HG03280 (cell line): Measurements from ENCODE around the gene WDR49.

Source experiments
- ATAC-seq: cut with Tn5 transposase; IDR thresholded peaks from one replicate; pipeline ENCODE4 v1.9.1; 2021; ENCODE audit warnings: mild to moderate bottlenecking, moderate library complexity; ENCODE audit not compliant: unreplicated experiment

The WDR49 gene

DNA sequence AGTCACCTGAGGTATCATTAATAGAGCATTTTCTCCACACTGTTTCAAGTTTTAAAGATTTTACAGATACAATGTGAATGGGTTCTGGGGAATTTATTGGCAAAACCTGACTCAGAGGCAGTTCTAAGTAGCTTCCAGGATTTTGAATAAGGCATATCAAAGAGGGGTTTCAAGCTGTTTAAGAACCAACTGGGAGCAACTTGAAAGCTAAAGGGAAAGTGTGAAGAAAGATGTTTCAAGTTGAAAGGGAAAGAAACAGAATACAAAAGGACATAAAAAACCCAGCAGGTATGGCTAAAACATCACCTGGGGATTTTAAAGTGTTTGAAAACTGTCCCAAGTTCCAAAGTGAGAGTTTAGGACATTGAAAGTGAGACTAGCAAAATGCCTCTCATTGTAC is 162.1 kb downstream of the WDR49 start:
- no peak for ATAC-seq

GRCh38 chr3:167489571-167489970 is 164.2 kb downstream of the WDR49 start:
- ATAC-seq: no peak

- ATAC-seq: no peak
Measured at GRCh38 chr3:167487556-167487955, 166.2 kb downstream of the WDR49 start.

DNA sequence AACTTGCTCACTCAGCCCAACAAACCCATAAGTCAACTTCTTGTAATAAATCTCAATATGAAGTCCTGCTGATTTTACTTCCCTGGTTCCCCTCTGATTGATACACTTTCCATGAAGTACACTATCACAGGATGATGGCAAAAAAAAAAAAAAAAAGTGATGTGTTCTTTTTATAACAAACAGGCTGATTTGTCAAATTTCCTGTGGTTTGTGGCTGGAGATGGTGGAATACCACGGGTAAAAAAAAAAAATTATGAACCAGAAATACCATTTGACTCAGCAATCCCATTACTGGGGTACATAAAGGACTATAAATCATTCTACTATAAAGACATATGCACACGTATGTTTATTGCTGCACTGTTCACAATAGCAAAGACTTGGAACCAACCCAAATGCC is 169.2 kb downstream of the WDR49 start:
- no peak for ATAC-seq

DNA sequence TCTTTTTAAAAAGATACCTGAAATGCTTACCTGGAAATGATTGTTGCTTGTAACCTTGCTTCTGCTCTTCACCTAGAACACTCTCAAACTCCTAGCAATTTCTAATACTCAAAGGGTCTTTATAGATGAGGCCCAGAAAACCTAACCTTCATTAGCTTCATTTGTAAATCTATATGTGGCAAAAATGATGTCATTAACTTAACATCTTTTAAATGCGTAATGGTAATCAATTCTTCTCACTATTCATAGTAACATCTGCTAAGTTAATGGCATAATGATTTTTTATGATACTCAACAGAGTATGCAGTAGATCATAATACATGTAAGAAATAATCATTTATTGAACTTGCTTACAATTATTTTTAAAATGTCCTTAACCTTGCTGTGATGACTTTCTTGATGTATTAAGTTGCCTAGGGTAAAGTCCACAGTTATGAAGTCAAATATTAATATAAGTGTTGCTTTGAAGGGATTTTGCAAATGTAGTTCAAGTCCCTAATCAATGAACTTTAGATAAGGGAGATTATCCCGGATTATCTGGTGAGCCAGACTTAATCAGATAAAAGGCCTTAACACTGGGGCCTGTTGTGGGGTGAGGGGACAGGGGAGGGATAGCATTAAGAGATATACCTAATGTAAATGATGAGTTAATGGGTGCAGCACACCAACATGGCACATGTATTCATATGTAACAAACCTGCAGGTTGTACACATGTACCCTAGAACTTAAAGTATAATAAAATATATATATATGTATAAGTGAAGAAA is 169.8 kb downstream of the WDR49 start:
- ATAC-seq: no peak

- no peak for ATAC-seq
Measured at GRCh38 chr3:167481164-167481563, 172.6 kb downstream of the WDR49 start.

- no peak for ATAC-seq
Measured at GRCh38 chr3:167480748-167481147, 173.0 kb downstream of the WDR49 start.

DNA sequence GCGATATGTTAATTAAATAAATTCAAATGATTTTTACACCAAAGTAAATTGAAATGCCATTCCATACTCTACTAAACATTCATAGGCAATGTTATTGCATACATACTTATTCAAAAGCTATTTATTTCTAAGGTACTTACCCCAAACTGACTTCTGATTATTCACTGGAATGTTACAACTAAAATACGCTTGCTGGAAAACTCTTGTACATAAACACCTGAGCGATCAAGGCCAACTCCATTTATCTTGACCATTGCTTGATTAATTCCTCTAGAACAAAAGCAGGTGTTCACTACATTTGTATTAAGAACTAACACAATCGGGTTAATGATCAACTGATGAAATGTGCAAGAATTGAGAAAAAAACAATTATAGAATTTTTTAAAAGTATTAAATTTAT is 179.9 kb downstream of the WDR49 start, which contains the start of gene SERPINI2:
Gene SERPINI2 (minus strand): TSS at position 180 of the 400 bp plus-strand sequence. CDS start 2,208 bp downstream, outside the sequence.
- no peak for ATAC-seq

DNA sequence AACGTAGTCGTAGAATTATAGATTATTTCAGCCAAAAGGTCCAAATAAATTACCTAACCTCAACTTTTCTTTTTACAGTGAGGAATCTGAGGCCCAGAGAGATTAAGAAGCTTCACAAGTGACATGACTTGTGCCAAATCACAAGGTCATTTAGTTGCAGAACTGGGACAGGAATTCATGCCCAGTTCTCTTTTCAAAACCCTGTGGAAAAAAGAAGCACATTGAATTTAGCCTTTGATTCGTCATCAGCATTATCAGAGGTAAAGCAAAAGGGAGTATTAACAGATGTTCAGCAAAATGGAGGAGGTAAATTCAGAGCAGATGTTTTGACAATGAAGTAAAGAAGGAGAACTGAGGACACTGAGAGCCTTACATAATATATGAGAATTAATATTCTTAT is 184.4 kb downstream of the WDR49 start:
- no peak for ATAC-seq

GRCh38 chr3:167467848-167468611 is 185.7 kb downstream of the WDR49 start:
- no peak for ATAC-seq

GRCh38 chr3:167466966-167467365 is 186.8 kb downstream of the WDR49 start:
- ATAC-seq: no peak

DNA sequence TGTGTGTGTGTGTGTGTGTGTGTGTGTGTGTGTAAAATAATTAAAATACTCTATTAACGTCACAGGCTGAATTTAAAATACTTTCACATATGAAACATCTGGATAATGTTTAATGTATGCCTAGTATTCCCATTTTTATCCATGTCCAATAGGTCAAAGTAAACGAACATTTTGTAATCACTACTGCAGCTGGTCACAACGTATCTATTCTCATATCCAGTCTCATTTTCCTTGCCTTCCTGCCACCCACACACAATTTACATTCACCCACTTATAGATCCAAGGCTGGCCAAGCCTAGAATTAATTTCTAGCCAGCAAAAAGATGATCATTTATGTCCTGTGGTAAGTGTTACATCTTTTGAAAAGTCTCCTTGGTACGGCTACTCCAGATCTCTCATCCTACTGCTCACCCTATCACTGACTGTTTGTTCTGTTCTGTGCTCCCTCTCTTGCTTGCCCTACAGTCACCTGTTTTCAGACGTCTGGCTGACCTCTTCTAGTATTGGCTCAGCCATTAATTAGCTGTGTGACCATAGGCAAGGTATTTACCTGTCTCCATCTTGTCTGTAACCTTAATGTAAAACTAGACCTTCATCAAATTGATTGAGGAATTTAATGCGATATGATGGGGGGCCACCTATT is 197.5 kb downstream of the WDR49 start:
- ATAC-seq: no peak

- ATAC-seq: no peak
Measured at GRCh38 chr3:167453815-167454214, 199.9 kb downstream of the WDR49 start.

DNA sequence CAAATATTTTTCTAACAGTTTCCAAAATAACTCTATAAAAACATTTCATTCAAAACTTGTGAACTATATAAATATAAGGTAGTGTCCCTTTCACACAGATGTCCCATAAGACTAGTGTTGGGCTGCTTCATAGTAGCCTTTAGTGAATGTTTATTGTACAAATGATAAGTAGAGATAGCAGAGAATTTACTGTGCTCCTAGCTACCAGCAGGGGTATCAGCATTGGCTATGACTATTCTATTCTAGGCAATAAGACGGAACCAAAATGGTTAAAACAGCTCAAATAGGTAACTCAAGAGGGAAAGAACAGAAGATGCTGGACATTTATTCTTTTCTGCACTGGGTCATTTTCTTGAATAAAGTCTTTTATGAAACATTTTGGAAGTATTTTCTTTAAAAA is 202.5 kb downstream of the WDR49 start:
- no peak for ATAC-seq

DNA sequence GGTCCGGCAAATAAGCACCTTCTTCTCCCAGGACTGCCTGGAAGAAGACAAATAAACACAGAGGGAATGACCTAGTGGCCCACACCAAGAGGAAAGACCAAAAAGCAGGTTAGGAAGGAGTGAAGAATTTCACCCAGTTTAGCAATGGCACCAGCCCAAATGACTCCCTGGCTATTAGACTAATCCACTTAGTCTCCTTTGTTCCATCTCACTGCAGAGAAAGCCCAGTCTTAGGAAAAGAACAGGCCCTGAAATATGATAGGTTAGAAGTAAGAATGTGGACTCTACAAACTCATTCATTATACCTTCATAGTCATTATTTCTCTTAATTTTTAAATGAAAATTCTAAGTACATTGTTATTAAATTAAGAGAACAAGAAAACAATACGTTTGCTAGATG is 203.1 kb downstream of the WDR49 start:
- no peak for ATAC-seq

- no peak for ATAC-seq
Measured at GRCh38 chr3:167450195-167450594, 203.5 kb downstream of the WDR49 start.

GRCh38 chr3:167445491-167445890 is 208.3 kb downstream of the WDR49 start:
- ATAC-seq: no peak

DNA sequence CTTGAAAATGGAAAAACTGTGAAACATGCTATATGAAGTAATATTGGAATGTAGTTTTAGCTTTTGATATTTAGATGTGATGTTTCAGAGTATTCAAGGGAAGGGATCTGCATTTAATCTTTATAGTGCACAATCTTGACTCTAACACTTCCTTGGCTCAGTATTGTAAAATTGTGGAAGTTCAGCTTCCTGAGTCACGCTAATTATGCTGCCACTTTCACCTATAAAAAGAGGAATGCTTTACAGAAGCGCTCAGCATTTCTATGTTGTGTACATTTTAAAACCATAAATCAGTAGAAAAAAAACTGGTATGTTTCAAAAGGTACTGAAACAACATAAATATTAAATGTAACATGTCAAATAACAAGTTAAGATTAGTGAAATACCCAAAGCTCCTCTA is 212.5 kb downstream of the WDR49 start:
- ATAC-seq: no peak

DNA sequence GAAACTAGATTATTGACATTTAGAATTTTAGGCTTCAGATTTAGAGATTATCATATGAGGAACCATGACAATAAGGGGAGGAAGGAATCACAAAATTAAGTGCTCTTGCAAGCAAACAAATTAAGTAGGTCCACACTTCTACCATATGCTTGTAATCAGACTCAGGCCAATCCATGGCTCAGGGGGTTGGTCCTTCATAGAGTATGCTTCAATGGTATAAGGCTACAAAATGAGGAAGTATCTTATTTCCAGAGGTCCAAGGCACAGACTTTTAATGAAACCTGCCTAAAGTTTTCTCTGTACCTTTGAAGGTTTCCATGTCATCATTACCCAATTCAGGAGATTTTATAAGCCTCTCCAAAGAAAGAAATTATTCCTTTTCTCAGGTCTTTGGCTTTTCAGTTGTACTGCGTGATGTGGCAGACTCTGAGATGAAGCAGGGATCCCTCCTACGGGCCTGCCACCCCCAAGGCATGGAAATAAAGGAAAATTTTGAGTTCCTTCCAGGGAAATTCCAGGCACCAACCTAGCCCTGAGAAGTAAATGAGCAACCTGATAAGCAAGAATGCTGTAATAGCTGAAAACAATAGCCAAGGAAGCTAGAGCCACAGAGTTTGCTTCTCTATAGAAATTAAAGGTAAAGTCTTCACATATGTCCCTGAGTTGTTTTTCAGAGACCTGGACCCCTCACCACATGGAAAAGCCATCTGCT is 216.2 kb downstream of the WDR49 start:
- no peak for ATAC-seq
